GM21717 (cell line): ENCODE results near the gene TUBB4B.

ENCODE experiments used
- ATAC-seq: cut with Tn5 transposase; IDR thresholded peaks from one replicate; pipeline ENCODE4 v1.9.1; 2021; ENCODE audit warnings: mild to moderate bottlenecking, moderate library complexity; ENCODE audit not compliant: unreplicated experiment

Gene TUBB4B

GRCh38 chr9:137280474-137281344, 39.6 kb downstream of the TUBB4B start:
- no peak for ATAC-seq

DNA sequence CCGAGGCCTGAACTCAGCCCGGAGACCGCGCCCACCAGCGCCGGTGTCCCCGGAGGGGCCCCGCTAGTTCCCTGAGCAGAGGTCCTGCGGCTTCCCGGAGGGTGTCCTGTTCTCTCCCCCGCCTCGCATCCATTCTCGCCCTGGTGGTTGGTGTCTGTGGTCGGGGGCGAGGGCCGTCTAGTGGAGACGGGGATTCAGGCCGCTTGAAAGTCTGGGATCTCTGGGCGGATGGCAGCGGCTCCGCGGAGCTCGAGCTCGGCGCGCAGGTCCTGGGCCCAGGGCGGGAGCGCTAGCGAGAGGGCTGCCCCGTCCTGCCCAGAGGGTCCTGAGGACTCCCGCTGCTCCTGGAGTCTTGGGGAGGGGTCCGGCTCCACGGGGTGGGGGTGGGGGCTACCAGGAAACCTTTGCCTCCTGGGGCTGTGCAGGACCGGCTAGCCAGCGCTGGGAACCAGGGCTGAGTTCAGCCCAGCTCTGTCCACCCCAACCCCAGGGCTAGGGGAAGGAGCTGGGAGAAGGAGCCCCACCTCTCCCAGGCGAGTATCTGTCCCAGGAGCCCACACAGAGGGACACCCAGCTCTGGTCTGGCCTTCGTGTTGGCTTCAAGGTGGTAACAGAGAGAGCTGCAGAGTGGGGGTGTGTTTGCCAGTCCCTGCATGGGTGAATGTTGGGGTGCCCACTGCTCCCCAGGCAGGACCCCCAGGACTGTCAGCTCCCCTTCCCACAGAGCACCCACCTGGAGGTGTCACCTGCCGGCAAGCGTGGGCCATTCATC, 40.4 kb downstream of the TUBB4B start:
- no peak for ATAC-seq

DNA sequence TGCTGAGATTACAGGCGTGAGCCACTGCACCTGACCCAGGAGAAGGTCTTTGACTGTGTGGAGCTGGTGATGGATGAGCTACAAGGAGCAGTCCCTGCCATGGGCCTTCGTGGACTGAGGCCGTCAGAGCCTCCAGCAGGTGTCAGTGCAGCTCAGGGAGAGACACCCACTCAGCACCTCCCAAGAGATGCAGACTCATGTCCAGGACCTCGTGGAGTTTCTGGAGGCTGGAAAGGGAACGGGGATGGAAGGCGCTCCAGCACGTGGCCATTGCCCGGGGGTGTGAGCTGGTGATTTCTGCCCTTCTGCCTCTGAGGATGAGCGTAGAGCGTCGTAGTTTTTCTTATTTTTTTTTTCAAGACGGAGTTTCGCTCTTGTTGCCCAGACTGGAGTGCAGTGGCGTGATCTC, 45.9 kb downstream of the TUBB4B start:
- ATAC-seq, result no peak

- ATAC-seq, result no peak
These were observed 52.0 kb downstream of the TUBB4B start for GRCh38 chr9:137293094-137293481.
